T-helper 2 cell treated with Interferon-gamma antibody and Interleukin-4, amounts not matched to agents 5 μg/mL and 100 μg/mL, for 36 hours (primary cell): ENCODE measurements around the gene KIFBP.
"Not testable (repeated sequence)": the region's sequence is repeated elsewhere in the genome, so short reads cannot be mapped to it uniquely, and the experiment has no call there.

Source experiments
- DNase-seq: peaks from one replicate; pipeline ENCODE4 v3.0.0; 2021; ENCODE audit warnings: low spot score
- H3K27ac Mint-ChIP-seq: one replicate; pipeline ENCODE4 v1.8.0; 2021; ENCODE audit warnings: mild to moderate bottlenecking, mixed read lengths
- H3K27me3 Mint-ChIP-seq: one replicate; pipeline ENCODE4 v1.8.0; 2021; ENCODE audit warnings: low read depth, mixed read lengths
- H3K36me3 Mint-ChIP-seq: one replicate; pipeline ENCODE4 v1.8.0; 2021; ENCODE audit warnings: low read depth, mixed read lengths
- H3K4me1 Mint-ChIP-seq: one replicate; pipeline ENCODE4 v1.8.0; 2021; ENCODE audit warnings: low read depth, mixed read lengths
- H3K4me3 Mint-ChIP-seq: one replicate; pipeline ENCODE4 v1.8.0; 2022; ENCODE audit warnings: mild to moderate bottlenecking, moderate library complexity, mixed read lengths
- H3K9me3 Mint-ChIP-seq: one replicate; pipeline ENCODE4 v1.8.0; 2021; ENCODE audit warnings: mixed read lengths

Gene KIFBP

DNA sequence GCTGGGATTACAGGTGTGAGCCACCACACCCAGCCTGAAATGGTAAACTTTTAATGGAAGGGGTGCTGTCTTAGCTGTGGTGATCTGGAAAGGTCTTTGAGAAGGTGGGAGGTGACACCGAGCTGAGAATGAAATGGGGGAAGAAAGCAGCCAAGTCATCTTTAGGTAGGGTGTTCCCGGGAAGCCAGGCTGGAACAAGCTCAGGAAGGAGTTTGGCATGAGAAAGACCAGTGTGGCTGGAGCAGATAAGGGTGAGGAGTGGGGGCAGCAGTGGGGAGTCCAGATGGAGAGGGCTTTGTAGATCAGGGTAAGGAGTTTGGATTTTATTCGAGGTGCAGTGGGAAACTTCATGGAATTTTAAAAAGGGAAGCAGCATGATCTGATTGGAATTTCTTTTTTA, 30.0 kb downstream of the KIFBP start:
- Mint-ChIP-seq H3K27ac (no peak overlapping the region), H3K4me1 (peaks cover 9% of the 10 kb centered on the region), H3K9me3 (no peaks in the 10 kb centered on the region), H3K4me3 (no peak overlapping the region), H3K27me3 (no peaks in the 10 kb centered on the region), H3K36me3 (peaks cover 14% of the 10 kb centered on the region)
- no peak for DNase-seq

DNA sequence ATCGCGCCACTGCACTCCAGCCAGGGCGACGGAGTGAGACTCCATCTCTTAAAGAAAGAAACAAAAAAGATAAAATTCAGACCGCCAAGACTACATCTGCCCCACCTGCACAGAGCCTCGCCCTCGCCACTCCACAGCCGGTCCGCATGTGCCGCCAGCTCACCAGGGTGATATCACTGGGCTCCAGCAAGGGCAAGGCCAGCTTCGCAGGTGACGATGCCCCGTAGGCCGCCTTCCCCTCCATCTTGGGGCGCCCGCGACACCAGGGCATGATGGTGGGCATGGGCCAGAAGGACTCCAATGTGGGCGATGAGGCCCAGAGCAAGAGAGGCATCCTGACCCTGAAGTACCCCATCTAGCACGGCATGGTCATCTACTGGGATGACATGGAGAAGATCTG, 34.0 kb downstream of the KIFBP start:
- H3K9me3 Mint-ChIP-seq: no peaks in the 10 kb centered on the region
- no peaks in the 10 kb centered on the region for H3K27me3 Mint-ChIP-seq
- H3K36me3 Mint-ChIP-seq: peaks cover 8% of the 10 kb centered on the region
- no peak for DNase-seq
- H3K27ac Mint-ChIP-seq: no peak overlapping the region
- peaks cover 14% of the 10 kb centered on the region for H3K4me1 Mint-ChIP-seq
- H3K4me3 Mint-ChIP-seq: no peak overlapping the region

DNA sequence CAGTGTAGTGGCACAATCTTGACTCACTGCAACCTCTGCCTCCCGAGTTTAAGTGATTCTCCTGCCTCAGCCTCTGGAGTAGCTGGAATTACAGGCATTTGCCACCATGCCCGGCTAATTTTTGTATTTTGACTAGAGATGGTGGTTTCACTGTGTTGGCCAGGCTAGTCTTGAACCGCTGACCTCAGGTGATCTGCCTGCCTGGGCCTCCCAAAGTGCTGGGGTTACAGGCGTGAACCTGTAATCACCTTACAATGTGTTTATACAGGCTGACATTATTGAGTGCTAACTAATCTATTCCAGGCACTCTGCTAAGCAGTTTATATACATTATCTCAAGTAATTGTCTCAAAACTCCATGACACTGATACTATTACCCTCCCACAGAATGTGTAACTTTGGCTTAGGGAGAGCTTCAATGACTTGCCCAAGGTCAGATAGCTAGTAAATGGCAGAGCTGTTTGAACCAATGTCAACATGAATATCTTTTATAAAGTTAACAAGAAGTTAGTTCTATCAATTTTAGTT, 36.8 kb downstream of the KIFBP start:
- Mint-ChIP-seq H3K27ac (no peak overlapping the region), H3K4me3 (no peak overlapping the region), H3K4me1 (peaks cover 20% of the 10 kb centered on the region), H3K27me3 (no peaks in the 10 kb centered on the region), H3K36me3 (no peaks in the 10 kb centered on the region), H3K9me3 (no peaks in the 10 kb centered on the region)
- DNase-seq: no peak

DNA sequence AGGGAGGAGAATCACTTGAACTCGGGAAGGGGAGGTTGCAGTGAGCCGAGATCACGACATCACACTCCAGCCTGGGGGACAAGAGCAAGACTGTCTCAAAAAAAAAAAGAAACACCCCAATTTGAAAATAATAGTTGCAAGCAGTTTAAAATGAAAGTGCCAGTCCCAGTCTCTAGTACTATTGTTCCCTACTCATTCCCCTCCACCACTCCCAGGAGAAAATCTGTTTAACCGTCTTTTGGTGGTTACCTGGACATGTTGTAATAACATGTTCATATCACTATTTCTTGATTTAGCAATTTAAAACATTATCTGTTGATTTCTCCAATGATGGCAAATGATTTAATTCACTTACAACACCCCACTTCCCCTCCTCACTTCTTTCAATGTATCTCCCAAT, 44.7 kb downstream of the KIFBP start:
- Mint-ChIP-seq H3K27me3 (no peaks in the 10 kb centered on the region), H3K36me3 (no peaks in the 10 kb centered on the region), H3K9me3 (no peaks in the 10 kb centered on the region), H3K4me1 (peaks cover 3% of the 10 kb centered on the region), H3K27ac (no peak overlapping the region), H3K4me3 (no peak overlapping the region)
- DNase-seq: no peak

DNA sequence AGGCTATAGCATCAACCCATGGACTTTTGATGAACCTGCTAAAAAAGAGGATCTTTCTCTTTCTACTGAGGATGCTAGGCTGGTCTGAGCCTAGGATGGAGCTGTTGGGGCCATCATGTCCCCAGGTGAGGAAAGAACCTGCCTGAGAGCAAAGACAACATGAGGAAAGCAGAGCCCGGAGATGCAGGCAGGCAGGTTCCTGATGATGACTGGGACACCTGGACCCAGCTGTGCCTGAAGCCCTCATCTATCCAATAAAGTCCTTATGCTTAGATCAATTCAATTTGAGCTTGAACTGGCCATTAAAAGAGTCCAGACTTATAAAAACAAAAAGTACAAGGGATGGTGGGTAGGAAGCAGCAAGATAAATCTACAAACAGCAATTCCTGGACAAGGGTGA, 48.9 kb downstream of the KIFBP start:
- Mint-ChIP-seq H3K36me3 (no peaks in the 10 kb centered on the region), H3K9me3 (no peaks in the 10 kb centered on the region), H3K4me1 (peaks cover 2% of the 10 kb centered on the region), H3K27me3 (no peaks in the 10 kb centered on the region), H3K4me3 (no peak overlapping the region), H3K27ac (no peak overlapping the region)
- no peak for DNase-seq

DNA sequence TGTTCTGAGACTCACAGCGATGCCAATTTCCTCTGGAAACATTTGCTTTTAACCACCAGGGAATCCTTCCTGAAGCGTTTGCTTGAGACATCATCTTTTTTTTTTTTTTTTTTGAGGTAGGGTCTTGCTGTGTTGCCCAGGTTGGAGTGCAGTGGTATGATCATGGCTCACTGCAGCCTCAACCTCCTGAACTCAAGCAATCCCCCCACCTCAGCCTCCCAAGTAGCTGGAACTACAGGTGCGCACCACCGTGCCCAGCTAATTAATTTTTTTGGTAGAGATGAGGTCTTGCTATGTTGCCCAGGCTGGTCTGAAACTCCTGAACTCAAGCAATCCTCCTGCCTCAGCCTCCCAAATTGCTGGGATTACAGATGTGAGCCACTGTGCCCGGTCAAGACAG, 52.3 kb downstream of the KIFBP start:
- not testable (repeated sequence) for H3K4me3 Mint-ChIP-seq, H3K27me3 Mint-ChIP-seq, DNase-seq, H3K9me3 Mint-ChIP-seq, H3K36me3 Mint-ChIP-seq
- peaks cover 22% of the 10 kb centered on the region for H3K4me1 Mint-ChIP-seq
- peak overlapping the region; percentile 36 for H3K27ac Mint-ChIP-seq

DNA sequence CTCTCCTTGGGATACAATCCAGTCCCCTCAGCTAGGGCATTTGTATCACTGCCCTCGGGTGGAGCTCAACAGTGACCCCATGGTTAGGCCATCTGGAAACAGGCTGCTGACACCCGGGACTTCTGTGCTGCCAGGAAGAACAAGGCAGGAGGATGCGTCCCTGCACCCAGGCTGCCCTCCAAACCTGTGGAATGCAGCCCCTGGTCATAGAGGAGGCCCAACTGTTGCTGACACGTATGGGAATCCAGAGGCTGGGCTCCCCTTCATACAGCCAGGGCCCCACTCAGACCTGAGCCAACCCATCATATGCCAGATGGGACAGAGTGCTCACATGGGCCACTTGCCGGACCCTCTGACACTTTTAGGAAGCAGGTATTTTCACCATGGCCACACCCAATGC, 53.8 kb downstream of the KIFBP start:
- Mint-ChIP-seq H3K27me3 (no peaks in the 10 kb centered on the region), H3K36me3 (peaks cover 2% of the 10 kb centered on the region), H3K27ac (no peak overlapping the region), H3K4me1 (peaks cover 34% of the 10 kb centered on the region), H3K4me3 (no peak overlapping the region), H3K9me3 (no peaks in the 10 kb centered on the region)
- no peak for DNase-seq

DNA sequence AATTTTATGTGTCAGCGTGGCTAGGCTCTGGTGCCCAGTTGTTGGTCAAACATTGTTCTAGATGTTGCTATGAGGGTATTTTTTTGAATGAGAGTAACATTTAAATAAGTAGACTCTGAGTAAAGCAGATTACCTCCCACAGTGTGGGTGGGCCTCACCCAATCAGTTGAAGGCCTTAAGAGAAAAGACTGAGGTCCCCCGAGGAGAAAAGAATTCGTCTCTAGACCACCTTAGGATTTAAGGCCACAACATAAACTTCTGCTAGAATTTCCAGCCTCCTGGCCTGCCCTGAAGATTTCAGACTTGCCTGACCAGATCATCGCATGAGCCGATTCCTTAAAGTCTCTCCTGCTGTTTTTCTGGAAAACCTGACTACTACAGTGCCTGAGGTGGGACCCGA, 54.2 kb downstream of the KIFBP start:
- Mint-ChIP-seq H3K27ac (no peak overlapping the region), H3K27me3 (no peaks in the 10 kb centered on the region), H3K4me1 (peaks cover 35% of the 10 kb centered on the region), H3K9me3 (no peaks in the 10 kb centered on the region), H3K4me3 (no peak overlapping the region), H3K36me3 (peaks cover 2% of the 10 kb centered on the region)
- DNase-seq: no peak

DNA sequence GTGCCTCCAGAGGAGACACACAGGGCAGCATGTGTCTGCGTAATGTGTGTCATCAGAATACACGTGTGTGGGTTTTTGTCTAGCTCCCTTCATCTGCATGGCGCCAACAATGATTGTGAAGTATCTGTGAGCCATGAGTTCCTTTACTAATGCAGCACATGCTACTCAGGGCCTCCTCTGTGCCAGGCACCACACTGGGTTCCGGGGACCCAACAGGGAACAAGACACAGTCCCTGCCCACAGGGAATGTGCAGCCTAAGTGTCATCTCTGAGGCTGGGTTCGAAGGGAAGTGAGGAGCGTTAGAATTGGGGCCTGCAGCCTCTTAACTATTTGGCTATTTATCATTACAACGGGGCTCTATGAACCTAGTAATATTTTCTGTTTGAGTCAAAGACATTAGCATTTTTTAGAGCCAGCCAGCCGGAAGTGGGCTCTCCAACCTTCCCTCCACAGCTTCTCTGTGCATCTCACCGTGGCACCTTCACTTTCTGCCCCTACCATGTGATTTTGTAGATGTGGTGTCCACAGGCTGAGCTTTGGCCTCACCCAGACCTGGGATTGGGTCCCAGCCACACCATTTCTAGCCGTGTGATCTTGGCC, 55.4 kb downstream of the KIFBP start:
- Mint-ChIP-seq H3K36me3 (peaks cover 2% of the 10 kb centered on the region), H3K4me3 (peak overlapping the region; percentile 31), H3K9me3 (no peaks in the 10 kb centered on the region), H3K27ac (peak overlapping the region; percentile 99), H3K4me1 (peaks cover 39% of the 10 kb centered on the region), H3K27me3 (no peaks in the 10 kb centered on the region)
- no peak for DNase-seq

DNA sequence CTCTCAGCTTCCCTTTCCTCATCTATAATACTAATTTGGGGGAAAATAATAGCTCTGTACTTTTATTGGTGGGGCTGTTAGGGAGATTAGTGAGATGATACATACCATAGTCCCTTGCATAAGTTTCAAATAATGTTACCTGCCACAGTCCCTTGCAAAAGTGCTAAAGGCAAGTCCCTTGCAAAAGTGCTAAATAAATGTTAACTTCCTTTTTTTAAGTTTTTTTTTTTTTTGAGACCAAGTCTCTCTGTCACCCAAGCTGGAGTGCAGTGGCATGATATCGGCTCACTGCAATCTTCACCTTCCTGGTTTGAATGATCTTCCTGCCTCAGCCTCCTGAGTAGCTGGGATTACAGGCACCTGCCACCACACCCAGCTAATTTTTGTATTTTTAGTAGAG, 55.9 kb downstream of the KIFBP start:
- H3K4me3 Mint-ChIP-seq: peak overlapping the region; percentile 31
- H3K36me3 Mint-ChIP-seq: peaks cover 2% of the 10 kb centered on the region
- H3K4me1 Mint-ChIP-seq: peaks cover 40% of the 10 kb centered on the region
- H3K27me3 Mint-ChIP-seq: no peaks in the 10 kb centered on the region
- peak overlapping the region; percentile 99 for H3K27ac Mint-ChIP-seq
- no peaks in the 10 kb centered on the region for H3K9me3 Mint-ChIP-seq
- no peak for DNase-seq

DNA sequence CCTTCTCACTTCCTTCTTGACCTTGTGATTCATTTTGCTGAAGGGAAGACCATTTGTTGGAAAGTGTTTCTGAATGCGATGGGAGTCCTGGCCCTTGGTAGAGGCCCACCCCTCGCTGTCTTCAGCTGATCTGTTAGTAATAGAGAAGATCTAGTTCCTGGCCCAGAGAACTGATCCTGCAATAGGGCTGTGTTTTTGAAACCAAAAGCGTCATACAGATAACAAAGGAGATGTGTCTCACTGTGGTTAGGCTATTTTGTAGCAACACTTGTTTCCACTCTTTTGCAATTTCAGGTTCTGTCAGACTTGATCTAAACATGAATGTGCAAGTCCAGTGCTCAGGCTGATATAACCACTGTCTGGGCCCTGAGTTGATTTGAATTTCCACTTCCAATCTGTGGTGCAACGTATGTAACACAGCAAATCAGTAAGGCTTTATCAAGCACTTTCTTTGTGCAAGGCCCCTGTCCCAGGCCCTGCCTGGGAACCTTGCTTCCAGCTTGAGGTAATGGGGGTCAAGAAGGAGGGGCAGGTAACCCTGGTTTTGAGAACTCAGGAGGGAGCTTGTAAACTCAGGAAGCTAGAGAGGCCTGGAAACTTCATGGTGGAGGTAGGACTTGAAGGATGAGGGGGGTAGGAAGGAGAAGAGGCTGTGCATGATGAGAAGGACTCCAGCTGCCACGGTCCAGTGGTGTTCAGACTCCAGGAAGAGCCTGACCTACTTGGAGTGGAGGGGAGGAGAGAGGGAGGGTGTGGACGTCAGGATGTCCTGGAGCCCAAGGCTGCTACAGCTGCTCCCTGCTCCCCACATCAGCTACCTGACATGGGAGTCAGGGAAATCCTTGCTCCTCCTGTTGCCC, 57.1 kb downstream of the KIFBP start:
- Mint-ChIP-seq H3K27me3 (no peaks in the 10 kb centered on the region), H3K9me3 (no peaks in the 10 kb centered on the region), H3K36me3 (peaks cover 2% of the 10 kb centered on the region), H3K4me1 (peaks cover 41% of the 10 kb centered on the region), H3K4me3 (peak overlapping the region; percentile 79), H3K27ac (peak overlapping the region; percentile 99)
- DNase-seq: peak; percentile 71

DNA sequence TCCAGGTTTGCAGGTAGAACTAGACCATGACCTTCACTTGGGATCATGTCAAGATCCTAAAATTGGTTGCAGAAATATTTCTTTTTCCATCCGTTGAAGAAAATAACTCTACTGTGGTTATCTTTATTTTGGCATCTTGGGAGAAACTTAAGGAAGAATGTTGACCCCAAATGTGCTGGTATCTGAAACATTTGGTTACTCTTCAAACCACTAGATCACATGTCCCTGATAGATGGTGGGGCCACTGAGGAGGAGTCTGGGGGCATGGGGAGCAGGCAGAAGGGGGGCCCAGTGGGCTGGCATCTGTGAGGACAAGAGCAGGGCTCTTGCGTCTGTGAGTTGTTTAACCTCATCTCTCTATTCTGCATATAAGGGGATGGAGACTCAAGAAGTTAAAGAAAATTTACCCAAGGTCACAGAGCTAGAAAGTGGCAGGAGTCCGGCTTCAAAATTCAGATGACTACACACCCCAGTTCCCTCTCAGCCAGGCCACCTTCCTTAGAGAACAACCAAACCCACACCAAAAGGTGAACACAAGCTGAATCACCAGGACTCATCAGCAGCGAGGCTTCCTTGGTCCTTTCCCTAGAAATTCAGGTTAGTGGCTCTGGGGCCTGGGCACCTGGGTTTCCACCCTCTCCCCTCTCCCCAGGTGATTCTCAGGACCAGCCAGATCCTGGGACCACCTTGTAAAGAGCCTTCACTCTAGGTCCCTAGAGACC, 58.7 kb downstream of the KIFBP start:
- DNase-seq: no peak
- Mint-ChIP-seq H3K36me3 (peaks cover 2% of the 10 kb centered on the region), H3K27ac (peak overlapping the region; percentile 99), H3K9me3 (no peaks in the 10 kb centered on the region), H3K4me3 (peak overlapping the region; percentile 8), H3K4me1 (peaks cover 50% of the 10 kb centered on the region), H3K27me3 (no peaks in the 10 kb centered on the region)

DNA sequence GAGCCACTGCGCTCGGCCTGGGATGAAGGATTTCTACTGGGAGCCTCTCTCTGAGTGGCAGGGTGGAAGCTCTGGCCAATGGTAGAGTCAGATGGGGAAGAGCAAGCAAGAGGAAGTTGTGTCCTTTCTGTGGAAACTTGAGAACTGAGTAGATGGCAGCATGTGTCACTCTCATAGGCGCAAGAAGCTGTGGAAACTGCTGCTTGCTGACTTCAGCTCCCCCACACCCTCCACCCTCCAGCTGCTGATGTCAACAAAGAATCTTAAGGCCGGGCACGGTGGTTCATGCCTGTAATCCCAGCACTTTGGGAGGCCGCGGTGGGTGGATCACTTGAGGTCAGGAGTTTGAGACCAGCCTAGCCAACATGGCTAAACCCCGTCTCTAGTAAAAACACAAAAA, 59.5 kb downstream of the KIFBP start:
- Mint-ChIP-seq H3K9me3 (no peaks in the 10 kb centered on the region), H3K27me3 (no peaks in the 10 kb centered on the region), H3K27ac (peak overlapping the region; percentile 77), H3K4me3 (peak overlapping the region; percentile 8), H3K4me1 (peaks cover 56% of the 10 kb centered on the region), H3K36me3 (peaks cover 2% of the 10 kb centered on the region)
- DNase-seq: peak; percentile 72

DNA sequence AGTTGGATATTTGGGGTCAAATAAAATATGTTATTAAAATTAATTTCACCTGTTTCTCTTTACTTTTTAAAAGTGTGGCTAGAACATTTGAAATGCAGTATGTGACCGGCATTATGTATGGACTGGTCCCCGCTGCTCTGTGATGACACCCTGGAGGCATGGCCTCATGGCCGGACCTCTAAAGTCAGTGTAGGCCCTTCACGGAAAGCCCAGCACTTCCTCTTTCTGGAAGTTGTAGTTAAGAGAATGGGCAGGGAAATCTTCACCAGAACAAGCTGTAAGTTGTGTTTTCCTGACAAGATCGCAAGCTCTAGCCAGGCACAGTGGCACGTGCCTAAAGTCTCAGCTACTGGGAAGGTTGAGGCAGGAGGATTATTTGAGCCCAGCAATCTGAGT, 61.0 kb downstream of the KIFBP start:
- H3K27me3 Mint-ChIP-seq: no peaks in the 10 kb centered on the region
- DNase-seq: no peak
- H3K4me3 Mint-ChIP-seq: no peak overlapping the region
- peak overlapping the region; percentile 39 for H3K27ac Mint-ChIP-seq
- peaks cover 48% of the 10 kb centered on the region for H3K4me1 Mint-ChIP-seq
- no peaks in the 10 kb centered on the region for H3K9me3 Mint-ChIP-seq
- peaks cover 2% of the 10 kb centered on the region for H3K36me3 Mint-ChIP-seq
